GM21447 (cell line): ENCODE results near the gene SNX2.
"Not testable (repeated sequence)": the region's sequence is repeated elsewhere in the genome, so short reads cannot be mapped to it uniquely, and the experiment has no call there.

Experiments
- ATAC-seq: cut with Tn5 transposase; IDR thresholded peaks from one replicate; pipeline ENCODE4 v1.9.1; 2021; ENCODE audit not compliant: unreplicated experiment

Gene SNX2

GRCh38 chr5:122774861-122775549, at the start of gene SNX2:
SNX2 (plus strand) TSS chr5:122775080; CDS start chr5:122775104, 24 bp downstream.
- peak; percentile 80 for ATAC-seq

GRCh38 chr5:122727112-122727541, 47.8 kb upstream of the SNX2 start:
- peak; percentile 45 for ATAC-seq

GRCh38 chr5:122730037-122730436, 44.8 kb upstream of the SNX2 start:
- peak; percentile 42 for ATAC-seq

GRCh38 chr5:122730456-122730855, 44.4 kb upstream of the SNX2 start:
- no peak for ATAC-seq

- peak; percentile 92 for ATAC-seq
Measured at GRCh38 chr5:122736086-122736845, 38.6 kb upstream of the SNX2 start.

- ATAC-seq: no peak
Measured at GRCh38 chr5:122738088-122738487, 36.8 kb upstream of the SNX2 start.

GRCh38 chr5:122741681-122742080, 33.2 kb upstream of the SNX2 start:
- ATAC-seq: no peak

- ATAC-seq: no peak
Measured at GRCh38 chr5:122743261-122743660, 31.6 kb upstream of the SNX2 start.

GRCh38 chr5:122745597-122745996, 29.3 kb upstream of the SNX2 start:
- no peak for ATAC-seq

- no peak for ATAC-seq
Measured at GRCh38 chr5:122749886-122750285, 25.0 kb upstream of the SNX2 start.

- ATAC-seq: no peak
Measured at GRCh38 chr5:122751293-122751782, 23.5 kb upstream of the SNX2 start.

- no peak for ATAC-seq
Measured at GRCh38 chr5:122753500-122753899, 21.4 kb upstream of the SNX2 start.

- ATAC-seq: peak; percentile 2
Measured at GRCh38 chr5:122755783-122756182, 19.1 kb upstream of the SNX2 start.

- ATAC-seq: peak; percentile 85
Measured at GRCh38 chr5:122756264-122756911, 18.5 kb upstream of the SNX2 start.

GRCh38 chr5:122757285-122757684, 17.6 kb upstream of the SNX2 start:
- no peak for ATAC-seq

- ATAC-seq: no peak
Measured at GRCh38 chr5:122759241-122760070, 15.4 kb upstream of the SNX2 start.

- ATAC-seq: no peak
Measured at GRCh38 chr5:122760236-122760635, 14.6 kb upstream of the SNX2 start.

GRCh38 chr5:122761115-122761514, 13.8 kb upstream of the SNX2 start:
- ATAC-seq: no peak

GRCh38 chr5:122761896-122762295, 13.0 kb upstream of the SNX2 start:
- ATAC-seq: not testable (repeated sequence)

GRCh38 chr5:122766130-122766529, 8.8 kb upstream of the SNX2 start:
- no peak for ATAC-seq

GRCh38 chr5:122770477-122770876, 4.4 kb upstream of the SNX2 start:
- ATAC-seq: no peak
